ENCODE data around the gene GNS. TPM values are rescaled to one million over a fixed set of nuclear protein-coding genes. Genes with fewer than 3 reads are reported as not detected.

GNS gene
- total RNA-seq, 1 experiment from 2014 or later = 26.0 TPM

GRCh38 chr12:64730588-64730969 is 28.6 kb downstream of the GNS start:
- H2BK15ac ChIP-seq (ENCODE audit: low read depth, low read length) = no peak overlapping the region
- H4K91ac ChIP-seq (ENCODE audit: insufficient read length, low read depth, low read length) = no peak overlapping the region
- H2BK12ac ChIP-seq (ENCODE audit: insufficient read length, low read depth, low read length) = no peak overlapping the region
- no peak overlapping the region for H3K27ac ChIP-seq (ENCODE audit: insufficient read length, low read depth, low read length)
- H3K56ac ChIP-seq (ENCODE audit: insufficient read length, low read depth, low read length) = no peak overlapping the region
- H3K4me1 ChIP-seq (ENCODE audit: insufficient read depth, low read length) = no peaks in the 10 kb centered on the region
- TF ChIP-seq CTCF (conservative IDR thresholded peaks at IDR 0.05) = no peak
- DNase-seq = no peak
- no peak overlapping the region for H2AFZ ChIP-seq (ENCODE audit: low read length)
- H3K79me2 ChIP-seq (ENCODE audit: insufficient read depth, low read length) = no peaks in the 10 kb centered on the region
- no peaks in the 10 kb centered on the region for H3K9me3 ChIP-seq (ENCODE audit: control insufficient read depth, low read depth, low read length)
- H3K4ac ChIP-seq (ENCODE audit: low read depth, low read length) = no peak overlapping the region
- no peak overlapping the region for H3K23ac ChIP-seq (ENCODE audit: insufficient read length, low read depth, low read length)
- no peaks in the 10 kb centered on the region for H3K79me1 ChIP-seq (ENCODE audit: insufficient read depth, low read depth, low read length, poor library complexity, severe bottlenecking)
- no peak overlapping the region for H3K4me2 ChIP-seq (ENCODE audit: insufficient read depth, insufficient read length, low read length)
- Mint-ChIP-seq H3K9me3 (no peaks in the 10 kb centered on the region), H3K36me3 (ENCODE audit: insufficient read depth in 1 of 3, low read depth in 3 of 3) (peaks cover 3 to 29% (median 24%) of the 10 kb centered on the region in 3 experiments), H3K4me3 (no peak overlapping the region), H3K27me3 (ENCODE audit: low read depth) (no peaks in the 10 kb centered on the region), H3K27ac (no peak overlapping the region), H3K4me1 (no peaks in the 10 kb centered on the region)
- H2BK120ac ChIP-seq (ENCODE audit: low read depth, low read length, poor library complexity, severe bottlenecking) = no peak overlapping the region
- no peak overlapping the region for H3K18ac ChIP-seq (ENCODE audit: insufficient read length, low read depth, low read length)
- WGBS (ENCODE audit: extremely low coverage, insufficient read length, low lambda C conversion rate) = no CpG with 5 or more reads among the region's 2 CpGs
- no peak overlapping the region for H4K5ac ChIP-seq (ENCODE audit: insufficient read length, low read depth, low read length)
- no peaks in the 10 kb centered on the region for H3K23me2 ChIP-seq (ENCODE audit: insufficient read length, low read depth, low read length, poor library complexity, severe bottlenecking)
- no peak overlapping the region for H2AK5ac ChIP-seq (ENCODE audit: insufficient read length, low read length)
- no peak overlapping the region for H3T11ph ChIP-seq (ENCODE audit: low read length)
- no peaks in the 10 kb centered on the region for H3K27me3 ChIP-seq (ENCODE audit: insufficient read depth, low read length)
- H4K20me1 ChIP-seq (ENCODE audit: control insufficient read depth, insufficient read depth, insufficient read length) = no peaks in the 10 kb centered on the region
- no peak overlapping the region for H4K8ac ChIP-seq (replicated peaks; ENCODE audit: insufficient read length, low read depth, low read length)
- no peak overlapping the region for H3K14ac ChIP-seq (ENCODE audit: insufficient read depth, low read length)
- H2BK5ac ChIP-seq (ENCODE audit: insufficient read length, low read length) = no peak overlapping the region
- H2BK20ac ChIP-seq (ENCODE audit: low read depth, low read length, poor library complexity, severe bottlenecking) = no peak overlapping the region
- H3K9ac ChIP-seq (ENCODE audit: extremely low read depth, insufficient read length, low read length) = no peak overlapping the region
